IMR-90 (cell line): ENCODE results near the gene PDK3.

Experiments used
- BHLHE40 ChIP-seq: fragments of 150-350 bp; IDR thresholded peaks from 2 replicates; pipeline ENCODE4 v1.6.1; 2016; ENCODE audit warnings: mild to moderate bottlenecking, low read depth, low read length
- CEBPB ChIP-seq: IDR thresholded peaks from 2 replicates; pipeline ENCODE4 v1.6.1; 2012; ENCODE audit warnings: low read depth, low read length, improper control_type of control experiment
- FOS ChIP-seq: fragments of 150-350 bp; IDR thresholded peaks from 2 replicates; pipeline ENCODE4 v1.6.1; 2016; ENCODE audit warnings: low read depth, low read length
- MAFK ChIP-seq: IDR thresholded peaks from 2 replicates; pipeline ENCODE4 v1.6.1; 2012; ENCODE audit warnings: low read depth, low read length, improper control_type of control experiment
- MAZ ChIP-seq: IDR thresholded peaks from 2 replicates; pipeline ENCODE4 v1.6.1; 2012; ENCODE audit warnings: low read depth, mild to moderate bottlenecking, low read length, improper control_type of control experiment, moderate library complexity, borderline replicate concordance
- MXI1 ChIP-seq: IDR thresholded peaks from 2 replicates; pipeline ENCODE4 v1.6.1; 2012; ENCODE audit warnings: low read depth, mild to moderate bottlenecking, low read length, moderate library complexity, borderline replicate concordance
- POLR2A ChIP-seq: IDR thresholded peaks from 2 replicates; pipeline ENCODE4 v1.6.1; 2012; ENCODE audit warnings: mild to moderate bottlenecking, low read depth, low read length
- RAD21 ChIP-seq: IDR thresholded peaks from 2 replicates; pipeline ENCODE4 v1.6.1; 2012; ENCODE audit warnings: low read length, improper control_type of control experiment
- RFX5 ChIP-seq: IDR thresholded peaks from 2 replicates; pipeline ENCODE4 v1.8.0; 2012; ENCODE audit warnings: low read depth, mild to moderate bottlenecking, low read length, moderate library complexity
- TF ChIP-seq, protein P1 (sequence below): conservative IDR thresholded peaks from 2 replicates; pipeline ENCODE4 v1.5.1; 2012; ENCODE audit warnings: mild to moderate bottlenecking, low read depth, low read length, improper control_type of control experiment
- TF ChIP-seq, protein P2 (sequence below): fragments of 150-350 bp; IDR thresholded peaks from 2 replicates; pipeline ENCODE4 v1.6.1; 2017; ENCODE audit warnings: mild to moderate bottlenecking, antibody characterized with exemption, low read length, low read depth

DNA sequence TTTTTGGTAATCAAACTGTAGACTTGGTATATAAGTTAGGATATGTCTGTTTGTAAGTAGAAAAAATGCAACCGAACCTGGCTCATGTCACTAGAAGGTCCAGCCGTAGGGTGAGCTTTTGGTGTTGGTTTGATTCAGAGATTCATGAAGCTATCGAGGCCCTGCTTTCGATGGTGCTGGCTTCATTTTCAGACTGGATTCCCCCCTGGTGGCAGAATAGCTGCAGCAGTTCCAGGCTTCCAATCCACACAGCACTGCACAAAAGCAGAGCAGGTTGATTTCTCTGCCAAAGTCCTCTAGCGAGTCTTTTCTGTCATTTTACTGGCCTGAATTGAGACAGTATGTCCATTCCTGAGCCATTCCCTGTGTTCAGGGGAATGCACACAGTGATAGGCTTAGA, 33.1 kb downstream of the PDK3 start:
- no peak for TF ChIP-seq FOS
- no peak for TF ChIP-seq POLR2A
- TF ChIP-seq, protein P1, sequence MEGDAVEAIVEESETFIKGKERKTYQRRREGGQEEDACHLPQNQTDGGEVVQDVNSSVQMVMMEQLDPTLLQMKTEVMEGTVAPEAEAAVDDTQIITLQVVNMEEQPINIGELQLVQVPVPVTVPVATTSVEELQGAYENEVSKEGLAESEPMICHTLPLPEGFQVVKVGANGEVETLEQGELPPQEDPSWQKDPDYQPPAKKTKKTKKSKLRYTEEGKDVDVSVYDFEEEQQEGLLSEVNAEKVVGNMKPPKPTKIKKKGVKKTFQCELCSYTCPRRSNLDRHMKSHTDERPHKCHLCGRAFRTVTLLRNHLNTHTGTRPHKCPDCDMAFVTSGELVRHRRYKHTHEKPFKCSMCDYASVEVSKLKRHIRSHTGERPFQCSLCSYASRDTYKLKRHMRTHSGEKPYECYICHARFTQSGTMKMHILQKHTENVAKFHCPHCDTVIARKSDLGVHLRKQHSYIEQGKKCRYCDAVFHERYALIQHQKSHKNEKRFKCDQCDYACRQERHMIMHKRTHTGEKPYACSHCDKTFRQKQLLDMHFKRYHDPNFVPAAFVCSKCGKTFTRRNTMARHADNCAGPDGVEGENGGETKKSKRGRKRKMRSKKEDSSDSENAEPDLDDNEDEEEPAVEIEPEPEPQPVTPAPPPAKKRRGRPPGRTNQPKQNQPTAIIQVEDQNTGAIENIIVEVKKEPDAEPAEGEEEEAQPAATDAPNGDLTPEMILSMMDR: no peak
- no peak for TF ChIP-seq MAFK
- TF ChIP-seq RAD21: no peak
- TF ChIP-seq BHLHE40: no peak
- no peak for TF ChIP-seq CEBPB
- no peak for TF ChIP-seq RFX5
- TF ChIP-seq, protein P2, sequence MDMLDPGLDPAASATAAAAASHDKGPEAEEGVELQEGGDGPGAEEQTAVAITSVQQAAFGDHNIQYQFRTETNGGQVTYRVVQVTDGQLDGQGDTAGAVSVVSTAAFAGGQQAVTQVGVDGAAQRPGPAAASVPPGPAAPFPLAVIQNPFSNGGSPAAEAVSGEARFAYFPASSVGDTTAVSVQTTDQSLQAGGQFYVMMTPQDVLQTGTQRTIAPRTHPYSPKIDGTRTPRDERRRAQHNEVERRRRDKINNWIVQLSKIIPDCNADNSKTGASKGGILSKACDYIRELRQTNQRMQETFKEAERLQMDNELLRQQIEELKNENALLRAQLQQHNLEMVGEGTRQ: no peak
- TF ChIP-seq MAZ: no peak
- TF ChIP-seq MXI1: no peak
